Right atrium auricular region (tissue), 2 donors: ENCODE measurements around the gene NMNAT3. TPM values are rescaled to one million over a fixed set of nuclear protein-coding genes. Genes with fewer than 3 reads are reported as not detected.
"Not testable (repeated sequence)": the region's sequence is repeated elsewhere in the genome, so short reads cannot be mapped to it uniquely, and the experiment has no call there.

ENCODE experiments used
- DNase-seq: peaks from one replicate; pipeline ENCODE4 v3.0.0-alpha.2; 2019; ENCODE audit warnings: low spot score
- H3K27ac ChIP-seq, 2 donors: fragments of 200-600 bp; sonication (generic); 1 replicate in 1 of 2; 2 replicates in 1 of 2; pipeline ENCODE4 v1.5.1; 2016 to 2019
- H3K27me3 ChIP-seq, 2 donors: fragments of 200-600 bp; sonication (generic); one replicate each; pipeline versions ENCODE4 v1.5.1 to v1.6.0; 2017 to 2019
- H3K36me3 ChIP-seq: fragments of 200-600 bp; sonication (generic); one replicate; pipeline ENCODE4 v1.5.1; 2016
- H3K4me1 ChIP-seq, 2 donors: fragments of 200-600 bp; sonication (generic); one replicate each; pipeline versions ENCODE4 v1.5.1 to v1.6.0; 2017 to 2019
- H3K4me3 ChIP-seq, 2 donors: fragments of 200-600 bp; sonication (generic); 1 replicate in 1 of 2; 2 replicates in 1 of 2; pipeline ENCODE4 v1.5.1; 2017 to 2019; ENCODE audit warnings: mild to moderate bottlenecking in 1 of 2, moderate library complexity in 1 of 2
- H3K9me3 ChIP-seq, 2 donors: fragments of 200-600 bp; sonication (generic); one replicate each; pipeline ENCODE4 v1.5.1; 2019
- CTCF ChIP-seq, 2 donors: fragments of 200-600 bp; sonication (generic); IDR thresholded peaks; one replicate each; pipeline ENCODE4 v1.5.1; 2019; ENCODE audit warnings: antibody characterized with exemption in 2 of 2
- total RNA-seq, 2 donors: library from RNA; depleted of rRNA; stranded (reverse); fragments of >200 nt; gene quantifications; one replicate each; pipeline ENCODE4 v1.1.0, GENCODE V29; 2016

Gene NMNAT3
- total RNA-seq, 2 donors from 2014 or later, result 11.0 to 23.4 TPM

GRCh38 chr3:139607257-139608107 is 70.3 kb downstream of the NMNAT3 start:
- Histone ChIP-seq H3K36me3 (no peaks in the 10 kb centered on the region), H3K9me3 (no peaks in the 10 kb centered on the region), H3K27ac (no peak overlapping the region), H3K4me1 (no peaks in the 10 kb centered on the region), H3K27me3 (no peaks in the 10 kb centered on the region), H3K4me3 (no peak overlapping the region)
- TF ChIP-seq CTCF (IDR thresholded peaks at IDR 0.05), result no peak
- DNase-seq, result no peak

GRCh38 chr3:139602003-139602402 is 75.8 kb downstream of the NMNAT3 start:
- H3K4me1 ChIP-seq, result no peaks in the 10 kb centered on the region
- H3K9me3 ChIP-seq, result no peaks in the 10 kb centered on the region
- no peaks in the 10 kb centered on the region for H3K27me3 ChIP-seq
- DNase-seq, result no peak
- no peak overlapping the region for H3K4me3 ChIP-seq
- no peak for TF ChIP-seq CTCF (IDR thresholded peaks at IDR 0.05)
- H3K36me3 ChIP-seq, result no peaks in the 10 kb centered on the region
- H3K27ac ChIP-seq, result no peak overlapping the region

- no peak for DNase-seq
- H3K36me3 ChIP-seq, result no peaks in the 10 kb centered on the region
- TF ChIP-seq CTCF (IDR thresholded peaks at IDR 0.05), result no peak
- H3K4me1 ChIP-seq, result no peaks in the 10 kb centered on the region
- no peaks in the 10 kb centered on the region for H3K27me3 ChIP-seq
- no peak overlapping the region for H3K27ac ChIP-seq
- H3K4me3 ChIP-seq, result no peak overlapping the region
- H3K9me3 ChIP-seq, result no peaks in the 10 kb centered on the region
Observed at GRCh38 chr3:139601191-139601961, 76.4 kb downstream of the NMNAT3 start.

GRCh38 chr3:139597947-139598346 is 79.8 kb downstream of the NMNAT3 start:
- no peak for TF ChIP-seq CTCF (IDR thresholded peaks at IDR 0.05)
- Histone ChIP-seq H3K9me3 (no peaks in the 10 kb centered on the region), H3K27me3 (no peaks in the 10 kb centered on the region), H3K4me3 (no peak overlapping the region), H3K36me3 (no peaks in the 10 kb centered on the region), H3K27ac (peak overlapping the region; percentile 11 to 31), H3K4me1 (no peaks in the 10 kb centered on the region)
- no peak for DNase-seq

GRCh38 chr3:139591186-139591585 is 86.6 kb downstream of the NMNAT3 start:
- DNase-seq, H3K4me1 ChIP-seq, H3K36me3 ChIP-seq, H3K9me3 ChIP-seq, H3K4me3 ChIP-seq, H3K27me3 ChIP-seq, H3K27ac ChIP-seq: not testable (repeated sequence)

GRCh38 chr3:139588450-139588849 is 89.3 kb downstream of the NMNAT3 start:
- H3K36me3 ChIP-seq, result no peaks in the 10 kb centered on the region
- no peaks in the 10 kb centered on the region for H3K27me3 ChIP-seq
- peak in 1 of 2 donors; percentile 44 for TF ChIP-seq CTCF (IDR thresholded peaks at IDR 0.05)
- no peaks in the 10 kb centered on the region for H3K9me3 ChIP-seq
- no peak for DNase-seq
- no peak overlapping the region for H3K4me3 ChIP-seq
- H3K4me1 ChIP-seq, result no peaks in the 10 kb centered on the region
- no peak overlapping the region for H3K27ac ChIP-seq
